Skeletal muscle tissue (tissue), 4 donors: Measurements from ENCODE around the gene GRM2. TPM values are rescaled to one million over a fixed set of nuclear protein-coding genes. Genes with fewer than 3 reads are reported as not detected.

Experiments
- H3K27ac ChIP-seq: one replicate; pipeline ENCODE4 v1.7.0; 2013; ENCODE audit warnings: mild to moderate bottlenecking, low read depth, low read length, inconsistent platforms
- H3K27me3 ChIP-seq, 3 donors: one replicate each; pipeline ENCODE4 v1.7.0; 2013; ENCODE audit warnings: low read length in 3 of 3; ENCODE audit not compliant: control insufficient read depth in 3 of 3, insufficient read depth in 3 of 3
- H3K36me3 ChIP-seq, 3 donors: one replicate each; pipeline ENCODE4 v1.7.0; 2013; ENCODE audit warnings: low read length in 3 of 3; ENCODE audit not compliant: control insufficient read depth in 3 of 3, insufficient read depth in 3 of 3
- H3K4me1 ChIP-seq, 3 donors: one replicate each; pipeline ENCODE4 v1.7.0; 2013; ENCODE audit warnings: low read length in 3 of 3, mild to moderate bottlenecking in 3 of 3; ENCODE audit not compliant: control insufficient read depth in 3 of 3, insufficient read depth in 3 of 3
- H3K4me3 ChIP-seq, 3 donors: one replicate each; pipeline ENCODE4 v1.7.0; 2013; ENCODE audit warnings: low read length in 3 of 3
- H3K9ac ChIP-seq, 3 donors: one replicate each; pipeline ENCODE4 v1.7.0; 2013; ENCODE audit warnings: low read length in 3 of 3, mild to moderate bottlenecking in 3 of 3, moderate library complexity in 2 of 3, low read depth in 1 of 3
- H3K9me3 ChIP-seq, 3 donors: one replicate each; pipeline ENCODE4 v1.7.0; 2013; ENCODE audit warnings: low read length in 3 of 3; ENCODE audit not compliant: control insufficient read depth in 3 of 3
- total RNA-seq: library from RNA; depleted of rRNA; stranded (reverse); fragments of >200 nt; gene quantifications from one replicate; pipeline ENCODE4 v1.2.3, GENCODE V29; 2014
- donor health status: Osteomylitis.

Gene GRM2
- total RNA-seq, 1 donor from 2014 or later: not detected

DNA sequence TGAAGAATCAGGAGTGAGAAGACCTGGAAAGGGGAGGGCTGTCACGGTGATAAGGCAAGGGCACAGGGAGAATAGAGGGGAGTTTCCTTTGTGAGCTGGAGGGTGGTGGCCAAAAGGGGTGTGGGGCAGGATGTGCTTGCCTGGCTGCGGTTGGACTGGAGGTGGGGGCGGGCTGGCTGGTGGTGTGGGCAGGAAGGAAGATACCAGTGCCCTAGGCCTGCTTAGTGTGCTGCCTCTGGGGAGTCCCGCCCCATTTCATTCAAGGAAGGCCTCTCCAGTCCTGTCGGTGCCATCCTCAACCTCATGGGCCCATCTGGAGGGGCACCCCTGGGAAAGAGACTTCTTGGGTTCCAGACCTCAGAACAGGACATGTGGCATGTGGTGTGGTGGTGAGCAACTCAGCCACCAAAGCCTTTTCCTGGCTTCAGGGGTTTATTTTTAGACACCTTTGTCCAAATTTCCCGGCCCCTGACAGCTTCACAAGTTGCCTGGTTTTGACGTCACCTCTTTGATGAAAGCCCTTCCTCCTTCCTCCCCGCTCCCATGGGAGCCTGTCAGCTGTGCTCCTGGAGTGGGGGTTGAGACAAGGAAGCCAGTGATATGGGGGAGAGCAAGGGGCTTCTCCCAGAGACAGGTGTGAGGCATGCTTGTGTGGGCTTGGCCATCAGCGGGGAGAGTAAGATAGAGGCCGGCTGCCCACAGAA is 20.2 kb upstream of the GRM2 start:
- Histone ChIP-seq H3K4me1 (peaks cover 47 to 69% (median 67%) of the 10 kb centered on the region in 3 donors), H3K9ac (peak overlapping the region; percentile 51 to 72 (median 57)), H3K36me3 (peaks cover 33 to 39% (median 38%) of the 10 kb centered on the region in 3 donors), H3K27ac (peak overlapping the region; percentile 87), H3K9me3 (no peaks in the 10 kb centered on the region), H3K4me3 (peak overlapping the region in 2 of 3 donors; percentile 9 to 22), H3K27me3 (no peaks in the 10 kb centered on the region)

DNA sequence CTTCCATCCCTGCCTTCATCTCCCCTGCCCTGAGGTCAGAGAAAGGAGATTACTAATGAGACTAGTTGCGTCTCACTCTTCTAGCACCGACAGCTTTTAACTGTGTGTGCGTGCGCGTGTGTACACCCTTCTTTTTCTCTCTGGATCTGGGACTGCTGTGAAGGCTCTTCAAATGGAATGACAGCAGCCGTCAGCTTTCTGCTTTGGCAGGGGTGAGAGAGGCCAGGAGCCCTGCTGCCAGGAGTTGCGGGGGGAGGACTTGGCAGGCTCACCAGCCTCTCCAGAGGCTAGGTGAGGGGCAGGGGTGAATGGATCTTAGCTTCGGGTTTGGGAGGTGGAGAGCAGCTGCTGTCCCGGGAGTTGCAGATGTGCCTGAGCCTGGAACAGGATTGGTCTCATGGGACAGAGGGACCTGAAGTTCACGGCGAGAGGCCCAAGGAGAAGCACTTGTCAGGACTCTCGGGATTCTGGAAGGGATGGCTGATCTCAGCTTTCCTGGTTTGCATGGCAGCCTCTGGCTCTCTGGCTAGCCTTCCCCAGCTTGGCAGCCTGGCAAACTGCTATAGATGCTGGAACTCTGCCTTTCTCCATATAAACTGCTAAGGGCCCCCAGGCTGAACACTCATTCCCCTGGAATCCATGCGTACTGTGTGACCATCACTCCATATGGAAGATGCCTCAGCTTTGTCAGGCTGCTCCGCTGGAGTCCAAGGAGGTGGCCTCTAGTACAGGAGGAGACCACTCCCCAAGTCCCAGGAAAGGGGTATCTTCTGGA is 19.2 kb upstream of the GRM2 start:
- H3K27ac ChIP-seq: peak overlapping the region; percentile 87

DNA sequence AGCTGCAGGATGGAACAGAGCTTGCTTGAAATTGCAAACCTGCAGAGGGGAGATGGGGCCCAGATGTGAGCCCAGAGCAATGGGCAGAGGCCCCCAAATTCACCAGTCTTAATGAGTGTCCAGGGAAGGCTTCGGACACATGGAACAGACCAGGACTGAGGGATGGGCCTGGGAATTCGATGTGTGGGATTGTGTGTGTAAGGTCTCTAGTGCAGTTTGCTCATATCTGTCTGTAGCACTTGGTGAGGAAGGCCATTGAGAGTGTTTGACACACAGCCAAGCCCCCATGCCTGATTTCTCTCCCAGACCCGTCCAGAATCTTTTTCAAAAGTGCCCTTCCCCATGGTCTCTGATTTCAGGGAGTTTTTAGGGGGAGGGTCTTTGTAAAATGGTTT is 18.7 kb upstream of the GRM2 start:
- Histone ChIP-seq H3K4me1 (peaks cover 44 to 59% (median 58%) of the 10 kb centered on the region in 3 donors), H3K27ac (no peak overlapping the region), H3K4me3 (no peak overlapping the region), H3K9me3 (no peaks in the 10 kb centered on the region), H3K9ac (no peak overlapping the region), H3K27me3 (no peaks in the 10 kb centered on the region), H3K36me3 (peaks cover 47 to 49% (median 47%) of the 10 kb centered on the region in 3 donors)

More for the DNA sequence above, 19.2 kb upstream of the GRM2 start:
- no peak overlapping the region for H3K4me3 ChIP-seq
- H3K4me1 ChIP-seq: peaks cover 44 to 59% (median 59%) of the 10 kb centered on the region in 3 donors
- no peaks in the 10 kb centered on the region for H3K27me3 ChIP-seq
- peak overlapping the region; percentile 32 to 72 (median 40) for H3K9ac ChIP-seq
- H3K9me3 ChIP-seq: no peaks in the 10 kb centered on the region
- peaks cover 42 to 44% (median 43%) of the 10 kb centered on the region in 3 donors for H3K36me3 ChIP-seq

DNA sequence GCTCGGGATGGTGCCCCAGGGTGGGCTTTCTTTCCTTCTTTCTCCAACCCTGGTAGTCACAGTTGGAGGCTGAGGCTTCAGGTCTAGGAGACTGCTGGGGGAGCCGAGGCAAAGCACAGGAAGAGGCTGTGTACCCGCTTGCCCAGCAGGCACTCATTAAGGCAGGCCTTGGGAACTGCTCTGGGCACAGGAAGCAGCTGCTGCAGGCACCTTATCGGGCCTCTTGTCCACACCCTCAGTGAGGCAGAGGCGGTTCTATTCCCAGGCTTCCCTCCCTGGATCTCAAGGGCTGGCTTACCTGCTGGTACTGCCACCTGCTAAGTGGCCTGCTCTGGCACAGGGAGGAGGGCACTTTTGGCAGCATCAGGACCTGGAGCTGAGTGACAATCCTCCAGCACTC is 15.8 kb upstream of the GRM2 start:
- Histone ChIP-seq H3K36me3 (peaks cover 29 to 42% (median 34%) of the 10 kb centered on the region in 3 donors), H3K9ac (peak overlapping the region in 1 of 3 donors; percentile 3), H3K27me3 (no peaks in the 10 kb centered on the region), H3K4me3 (no peak overlapping the region), H3K4me1 (peaks cover 32 to 43% (median 38%) of the 10 kb centered on the region in 3 donors), H3K27ac (no peak overlapping the region), H3K9me3 (no peaks in the 10 kb centered on the region)

DNA sequence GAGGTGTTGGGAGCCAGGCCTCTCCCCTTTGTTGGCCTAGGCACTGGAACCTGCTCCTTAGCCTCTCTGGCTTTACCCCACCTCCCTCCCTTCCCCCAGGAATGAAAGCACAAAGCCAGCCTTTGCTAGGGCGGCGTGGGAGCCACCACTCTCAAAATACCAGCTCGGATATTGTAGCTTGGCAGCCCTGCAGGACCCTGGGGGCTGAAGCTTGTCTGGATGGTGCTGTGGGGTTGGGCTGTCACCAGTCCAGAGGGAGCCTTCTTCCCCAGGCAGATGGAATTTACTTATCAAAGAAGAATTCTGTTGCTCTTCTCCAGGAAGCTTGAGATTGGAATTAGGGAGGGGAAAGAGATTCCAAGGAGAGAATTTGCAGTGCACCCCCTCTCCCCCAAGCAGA is 14.9 kb upstream of the GRM2 start:
- H3K27me3 ChIP-seq: no peaks in the 10 kb centered on the region
- peaks cover 28 to 44% (median 36%) of the 10 kb centered on the region in 3 donors for H3K36me3 ChIP-seq
- no peak overlapping the region for H3K9ac ChIP-seq
- H3K4me3 ChIP-seq: no peak overlapping the region
- H3K9me3 ChIP-seq: no peaks in the 10 kb centered on the region
- H3K27ac ChIP-seq: no peak overlapping the region
- H3K4me1 ChIP-seq: peaks cover 23 to 34% (median 29%) of the 10 kb centered on the region in 3 donors

DNA sequence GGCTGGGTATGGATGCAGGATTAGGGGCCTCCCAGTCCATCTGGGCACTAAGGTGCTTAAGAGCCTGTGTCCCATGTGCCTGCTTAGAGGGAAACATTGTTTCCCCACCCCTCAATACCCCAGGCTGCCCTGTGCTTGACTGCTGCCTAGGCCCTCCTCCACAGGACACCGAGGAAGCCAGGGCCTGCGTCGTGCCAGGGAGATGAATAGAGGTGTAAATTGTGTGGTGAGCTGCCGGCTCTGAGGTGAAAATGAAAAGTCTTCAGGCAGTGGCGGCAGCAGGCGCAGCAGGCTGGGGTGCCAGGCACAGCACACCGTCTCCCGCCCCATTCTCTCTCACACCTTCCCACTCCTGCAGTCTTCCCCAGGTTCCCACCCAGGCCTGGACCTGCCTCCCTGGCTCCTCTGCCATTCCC is 13.9 kb upstream of the GRM2 start:
- no peak overlapping the region for H3K9ac ChIP-seq
- H3K9me3 ChIP-seq: no peaks in the 10 kb centered on the region
- H3K27ac ChIP-seq: no peak overlapping the region
- peaks cover 36 to 49% (median 38%) of the 10 kb centered on the region in 3 donors for H3K36me3 ChIP-seq
- peaks cover 13 to 23% (median 18%) of the 10 kb centered on the region in 3 donors for H3K4me1 ChIP-seq
- no peaks in the 10 kb centered on the region for H3K27me3 ChIP-seq
- no peak overlapping the region for H3K4me3 ChIP-seq

DNA sequence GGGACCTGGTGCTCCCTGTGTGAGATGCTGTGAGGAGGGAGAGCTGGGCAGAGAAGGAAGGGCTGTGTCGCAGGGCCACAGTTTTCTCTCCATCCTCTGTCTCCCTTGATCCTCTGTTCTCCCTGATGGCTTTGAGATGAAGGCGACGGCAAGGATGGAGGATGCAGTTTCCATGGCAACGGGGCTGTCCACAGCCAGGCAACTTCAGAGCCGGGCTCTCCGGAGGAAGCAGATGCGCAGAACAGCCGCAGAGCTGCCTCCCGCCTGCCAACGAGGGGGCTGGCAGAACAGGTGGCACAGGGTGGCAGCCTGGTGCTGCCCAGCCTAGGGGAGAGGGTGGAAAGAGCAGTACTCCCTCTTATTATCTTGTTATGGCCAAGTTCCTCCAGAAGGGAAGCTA is 9.9 kb upstream of the GRM2 start:
- no peaks in the 10 kb centered on the region for H3K9me3 ChIP-seq
- H3K4me3 ChIP-seq: no peak overlapping the region
- no peak overlapping the region for H3K9ac ChIP-seq
- H3K4me1 ChIP-seq: no peaks in the 10 kb centered on the region
- H3K27ac ChIP-seq: no peak overlapping the region
- peaks cover 49 to 61% (median 51%) of the 10 kb centered on the region in 3 donors for H3K36me3 ChIP-seq
- H3K27me3 ChIP-seq: no peaks in the 10 kb centered on the region

DNA sequence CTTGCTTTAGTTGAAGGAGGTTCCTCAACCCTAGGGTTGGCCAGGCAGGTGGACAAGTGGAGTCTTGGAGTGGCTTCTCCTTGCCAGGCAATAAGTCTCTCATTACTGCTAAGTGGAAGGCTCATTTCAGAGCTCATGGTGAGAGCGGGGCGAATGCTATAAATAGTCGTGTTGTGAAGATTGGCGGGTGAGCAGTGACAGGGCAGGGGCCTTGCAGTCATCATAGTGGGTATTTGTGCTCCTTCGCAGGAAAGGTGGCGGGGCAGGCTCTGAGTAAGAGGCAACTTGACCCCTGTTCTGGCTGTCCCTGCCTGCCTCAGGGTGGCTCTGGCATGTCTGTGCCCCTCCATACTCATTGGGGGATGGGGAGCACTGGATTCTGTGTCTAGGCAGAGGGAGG is 8.7 kb upstream of the GRM2 start:
- Histone ChIP-seq H3K27me3 (no peaks in the 10 kb centered on the region), H3K9ac (no peak overlapping the region), H3K4me1 (no peaks in the 10 kb centered on the region), H3K36me3 (peaks cover 46 to 58% (median 50%) of the 10 kb centered on the region in 3 donors), H3K9me3 (no peaks in the 10 kb centered on the region), H3K4me3 (no peak overlapping the region), H3K27ac (no peak overlapping the region)

DNA sequence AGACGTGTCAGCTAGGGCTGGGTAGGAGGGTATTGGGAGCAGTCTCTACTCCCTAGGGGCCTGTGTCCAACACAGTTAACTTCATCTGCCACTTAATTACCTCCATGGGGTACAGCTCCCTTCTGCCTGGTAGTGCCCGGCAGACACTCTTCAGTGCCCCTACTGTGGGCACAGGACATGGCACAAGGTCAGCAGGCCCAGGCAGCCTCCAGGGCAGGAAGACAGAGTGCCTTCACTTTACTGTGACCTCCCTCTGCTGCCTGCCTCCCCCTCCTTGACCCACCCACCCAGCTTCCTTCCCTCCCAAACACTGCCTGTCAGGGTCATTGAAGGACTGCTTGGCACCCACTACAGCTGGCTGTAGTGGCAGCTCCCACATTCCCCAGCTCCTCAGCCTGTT is 6.5 kb upstream of the GRM2 start:
- Histone ChIP-seq H3K9ac (no peak overlapping the region), H3K27ac (no peak overlapping the region), H3K9me3 (no peaks in the 10 kb centered on the region), H3K27me3 (no peaks in the 10 kb centered on the region), H3K4me3 (no peak overlapping the region), H3K36me3 (peaks cover 57 to 58% (median 57%) of the 10 kb centered on the region in 3 donors), H3K4me1 (no peaks in the 10 kb centered on the region)

DNA sequence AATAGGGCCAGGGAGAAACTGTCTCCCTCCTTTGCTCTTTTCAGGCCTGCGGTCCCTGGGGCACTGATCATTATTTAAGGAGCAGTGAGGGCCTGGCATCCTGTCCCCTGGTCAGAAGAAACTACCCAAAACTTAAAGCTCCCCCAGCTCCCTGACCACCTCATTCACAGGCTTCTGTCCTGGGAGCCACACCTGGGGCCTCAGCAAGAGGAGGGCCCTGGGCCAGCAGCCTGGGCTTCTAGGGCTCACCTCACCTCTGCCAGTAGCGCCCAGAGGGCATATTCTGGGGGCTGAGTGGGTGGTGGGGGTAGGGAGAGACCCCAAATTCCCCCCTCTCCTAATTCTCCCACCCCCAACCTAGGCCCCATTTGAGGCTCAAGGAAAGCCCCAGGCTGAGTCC is 4.7 kb upstream of the GRM2 start:
- Histone ChIP-seq H3K27me3 (no peaks in the 10 kb centered on the region), H3K36me3 (peaks cover 55 to 57% (median 56%) of the 10 kb centered on the region in 3 donors), H3K9me3 (no peaks in the 10 kb centered on the region), H3K4me1 (peaks cover 0 to 2% (median 2%) of the 10 kb centered on the region in 3 donors), H3K27ac (no peak overlapping the region), H3K4me3 (no peak overlapping the region), H3K9ac (no peak overlapping the region)
